ENCODE measurements around the gene CPTP.

The CPTP gene

DNA sequence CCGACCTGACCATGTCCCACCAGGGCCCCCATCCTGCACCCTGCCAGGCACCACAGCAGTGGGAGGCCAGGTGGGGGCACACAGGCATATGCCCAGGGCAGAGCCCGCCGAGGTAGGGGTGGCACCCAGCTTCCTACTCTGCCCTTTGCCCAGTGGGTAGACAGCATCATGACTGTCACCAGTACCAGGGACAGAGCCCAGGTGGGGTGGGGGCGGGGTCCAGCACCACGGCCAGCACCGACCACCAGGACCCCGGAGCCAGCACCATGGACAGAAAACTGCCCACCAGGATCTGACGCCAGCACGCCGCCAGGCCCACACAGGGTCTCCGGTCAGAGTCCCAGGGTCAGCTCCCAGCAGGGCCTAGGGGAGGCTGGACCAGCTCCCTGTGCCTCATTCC lies 10.2 kb downstream of the CPTP start:
- no peaks in the 10 kb centered on the region for H3K9me2 ChIP-seq (replicated peaks; ENCODE audit: low read depth, low read length)
- H3K9me3 ChIP-seq (ENCODE audit: insufficient read depth, low read depth, low read length), result no peaks in the 10 kb centered on the region
- no peak overlapping the region for H3K4me2 ChIP-seq (ENCODE audit: low read depth, low read length, poor library complexity, severe bottlenecking)
- H3K4me1 ChIP-seq (ENCODE audit: insufficient read depth, low read length, poor library complexity, severe bottlenecking), result no peaks in the 10 kb centered on the region
- TF ChIP-seq, protein P1, sequence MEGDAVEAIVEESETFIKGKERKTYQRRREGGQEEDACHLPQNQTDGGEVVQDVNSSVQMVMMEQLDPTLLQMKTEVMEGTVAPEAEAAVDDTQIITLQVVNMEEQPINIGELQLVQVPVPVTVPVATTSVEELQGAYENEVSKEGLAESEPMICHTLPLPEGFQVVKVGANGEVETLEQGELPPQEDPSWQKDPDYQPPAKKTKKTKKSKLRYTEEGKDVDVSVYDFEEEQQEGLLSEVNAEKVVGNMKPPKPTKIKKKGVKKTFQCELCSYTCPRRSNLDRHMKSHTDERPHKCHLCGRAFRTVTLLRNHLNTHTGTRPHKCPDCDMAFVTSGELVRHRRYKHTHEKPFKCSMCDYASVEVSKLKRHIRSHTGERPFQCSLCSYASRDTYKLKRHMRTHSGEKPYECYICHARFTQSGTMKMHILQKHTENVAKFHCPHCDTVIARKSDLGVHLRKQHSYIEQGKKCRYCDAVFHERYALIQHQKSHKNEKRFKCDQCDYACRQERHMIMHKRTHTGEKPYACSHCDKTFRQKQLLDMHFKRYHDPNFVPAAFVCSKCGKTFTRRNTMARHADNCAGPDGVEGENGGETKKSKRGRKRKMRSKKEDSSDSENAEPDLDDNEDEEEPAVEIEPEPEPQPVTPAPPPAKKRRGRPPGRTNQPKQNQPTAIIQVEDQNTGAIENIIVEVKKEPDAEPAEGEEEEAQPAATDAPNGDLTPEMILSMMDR (conservative IDR thresholded peaks at IDR 0.05; ENCODE audit: low read length), result no peak
- TF ChIP-seq EZH2phosphoT487 (IDR thresholded peaks at IDR 0.05; ENCODE audit: borderline replicate concordance), result no peak
- no peaks in the 10 kb centered on the region for H4K20me1 ChIP-seq (ENCODE audit: insufficient read depth, low read length, poor library complexity, severe bottlenecking)
- H3F3A ChIP-seq (ENCODE audit: low read depth), result no peaks in the 10 kb centered on the region
- no peaks in the 10 kb centered on the region for H3K27me3 ChIP-seq (ENCODE audit: insufficient read depth, low read length, poor library complexity, severe bottlenecking)
- no peak overlapping the region for H3K9ac ChIP-seq (ENCODE audit: low read depth, low read length, poor library complexity, severe bottlenecking)
- no peak overlapping the region for H3K4me3 ChIP-seq (ENCODE audit: low read length, poor library complexity, severe bottlenecking)
- no peak overlapping the region for H2AFZ ChIP-seq (ENCODE audit: low read length)
- H3K36me3 ChIP-seq (ENCODE audit: insufficient read depth, low read length), result no peaks in the 10 kb centered on the region
- H3K79me2 ChIP-seq (ENCODE audit: insufficient read depth, low read length), result no peaks in the 10 kb centered on the region

DNA sequence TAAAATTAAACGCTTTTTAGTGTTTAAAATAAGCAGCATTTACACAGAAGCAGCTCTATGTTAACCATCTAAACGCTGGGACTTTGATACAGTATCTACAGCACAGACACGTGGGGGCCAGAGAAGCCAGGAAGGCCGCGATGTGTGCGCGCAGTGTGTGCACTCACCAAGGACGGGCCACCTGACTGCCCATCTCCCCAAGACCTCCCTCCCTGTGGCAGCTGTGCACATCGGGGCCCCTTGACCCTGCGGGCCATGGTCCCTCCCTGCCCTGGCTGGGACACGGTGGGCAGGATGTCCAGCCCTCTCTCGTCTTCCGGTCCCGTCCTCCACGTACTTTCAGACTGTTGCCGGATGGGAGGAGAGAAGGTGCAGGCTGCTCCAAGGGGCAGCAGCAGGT lies 10.7 kb downstream of the CPTP start:
- Histone ChIP-seq H3K4me3 (ENCODE audit: low read length, poor library complexity, severe bottlenecking) (no peak overlapping the region), H3K9ac (ENCODE audit: low read depth, low read length, poor library complexity, severe bottlenecking) (no peak overlapping the region), H3K9me2 (replicated peaks; ENCODE audit: low read depth, low read length) (no peaks in the 10 kb centered on the region), H3K4me1 (ENCODE audit: insufficient read depth, low read length, poor library complexity, severe bottlenecking) (no peaks in the 10 kb centered on the region), H3F3A (ENCODE audit: low read depth) (no peaks in the 10 kb centered on the region), H3K36me3 (ENCODE audit: insufficient read depth, low read length) (no peaks in the 10 kb centered on the region), H3K79me2 (ENCODE audit: insufficient read depth, low read length) (no peaks in the 10 kb centered on the region), H4K20me1 (ENCODE audit: insufficient read depth, low read length, poor library complexity, severe bottlenecking) (no peaks in the 10 kb centered on the region), H3K27me3 (ENCODE audit: insufficient read depth, low read length, poor library complexity, severe bottlenecking) (no peaks in the 10 kb centered on the region), H3K9me3 (ENCODE audit: insufficient read depth, low read depth, low read length) (no peaks in the 10 kb centered on the region), H2AFZ (ENCODE audit: low read length) (no peak overlapping the region), H3K4me2 (ENCODE audit: low read depth, low read length, poor library complexity, severe bottlenecking) (no peak overlapping the region)
- TF ChIP-seq EZH2phosphoT487 (IDR thresholded peaks at IDR 0.05; ENCODE audit: borderline replicate concordance), result no peak

DNA sequence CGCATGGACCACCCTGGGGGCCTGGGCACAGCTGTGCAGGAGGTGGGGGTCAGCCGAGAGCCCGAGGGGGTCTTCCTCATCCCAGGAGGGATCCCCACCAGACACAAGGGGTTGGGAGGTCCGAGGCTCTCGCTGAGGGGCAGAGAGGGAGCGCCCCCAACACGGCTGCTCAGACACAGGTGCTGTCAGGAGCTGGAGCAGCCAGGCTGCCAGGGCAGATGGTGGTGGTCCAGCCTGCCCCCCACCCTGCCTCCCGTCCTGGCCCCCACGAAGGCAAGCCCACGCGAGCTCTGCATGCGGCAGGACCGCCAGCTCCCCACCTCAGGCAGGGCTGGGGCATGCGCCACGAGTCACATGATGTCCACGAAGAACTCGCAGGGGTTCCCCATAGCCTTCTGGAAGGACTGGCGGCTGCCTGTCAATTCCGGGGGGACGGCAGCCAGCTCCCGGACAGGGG lies 11.2 kb downstream of the CPTP start:
- Histone ChIP-seq H3K4me2 (ENCODE audit: low read depth, low read length, poor library complexity, severe bottlenecking) (no peak overlapping the region), H3K36me3 (ENCODE audit: insufficient read depth, low read length) (no peaks in the 10 kb centered on the region; the same call in 1 of the 2 replicates), H3K4me3 (ENCODE audit: low read length, poor library complexity, severe bottlenecking) (no peak overlapping the region), H3K79me2 (ENCODE audit: insufficient read depth, low read length) (no peaks in the 10 kb centered on the region), H3K27me3 (ENCODE audit: insufficient read depth, low read length, poor library complexity, severe bottlenecking) (no peaks in the 10 kb centered on the region), H4K20me1 (ENCODE audit: insufficient read depth, low read length, poor library complexity, severe bottlenecking) (no peaks in the 10 kb centered on the region), H2AFZ (ENCODE audit: low read length) (no peak overlapping the region), H3F3A (ENCODE audit: low read depth) (no peaks in the 10 kb centered on the region), H3K9me3 (ENCODE audit: insufficient read depth, low read depth, low read length) (no peaks in the 10 kb centered on the region), H3K9ac (ENCODE audit: low read depth, low read length, poor library complexity, severe bottlenecking) (no peak overlapping the region), H3K9me2 (replicated peaks; ENCODE audit: low read depth, low read length) (no peaks in the 10 kb centered on the region), H3K4me1 (ENCODE audit: insufficient read depth, low read length, poor library complexity, severe bottlenecking) (no peaks in the 10 kb centered on the region)
- TF ChIP-seq EZH2phosphoT487 (IDR thresholded peaks at IDR 0.05; ENCODE audit: borderline replicate concordance), result no peak
- TF ChIP-seq, protein P1 (conservative IDR thresholded peaks at IDR 0.05; ENCODE audit: low read length), result no peak

DNA sequence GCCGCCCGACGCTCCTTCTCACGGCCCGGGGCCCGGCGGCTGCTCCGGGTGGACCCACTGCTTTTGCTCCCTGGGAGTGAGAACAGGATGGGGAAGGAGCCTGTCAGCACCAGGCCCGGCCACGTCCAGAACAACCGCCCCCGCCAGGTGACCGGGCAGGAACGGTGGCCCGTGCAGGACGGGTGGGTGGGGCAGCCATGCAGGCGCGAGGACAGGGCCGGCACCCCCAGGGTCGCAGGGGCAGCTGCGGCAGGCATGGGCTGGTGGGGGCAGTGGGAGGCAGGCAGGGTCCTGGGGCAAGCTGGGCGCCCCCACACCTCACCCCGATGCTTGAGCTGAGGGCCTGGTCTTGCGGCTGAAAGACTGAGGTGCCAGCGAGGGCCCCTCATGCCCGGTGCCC lies 11.8 kb downstream of the CPTP start:
- H3K79me2 ChIP-seq (ENCODE audit: insufficient read depth, low read length), result no peaks in the 10 kb centered on the region
- H3K4me3 ChIP-seq (ENCODE audit: low read length, poor library complexity, severe bottlenecking), result no peak overlapping the region
- H3K9ac ChIP-seq (ENCODE audit: low read depth, low read length, poor library complexity, severe bottlenecking), result no peak overlapping the region
- H4K20me1 ChIP-seq (ENCODE audit: insufficient read depth, low read length, poor library complexity, severe bottlenecking), result no peaks in the 10 kb centered on the region
- no peaks in the 10 kb centered on the region for H3K9me3 ChIP-seq (ENCODE audit: insufficient read depth, low read depth, low read length)
- no peaks in the 10 kb centered on the region for H3K27me3 ChIP-seq (ENCODE audit: insufficient read depth, low read length, poor library complexity, severe bottlenecking)
- H2AFZ ChIP-seq (ENCODE audit: low read length), result no peak overlapping the region
- H3F3A ChIP-seq (ENCODE audit: low read depth), result no peaks in the 10 kb centered on the region
- no peak for TF ChIP-seq EZH2phosphoT487 (IDR thresholded peaks at IDR 0.05; ENCODE audit: borderline replicate concordance)
- TF ChIP-seq, protein P1 (conservative IDR thresholded peaks at IDR 0.05; ENCODE audit: low read length), result no peak
- no peaks in the 10 kb centered on the region; the same call in 1 of the 2 replicates for H3K36me3 ChIP-seq (ENCODE audit: insufficient read depth, low read length)
- H3K4me1 ChIP-seq (ENCODE audit: insufficient read depth, low read length, poor library complexity, severe bottlenecking), result no peaks in the 10 kb centered on the region
- no peak overlapping the region for H3K4me2 ChIP-seq (ENCODE audit: low read depth, low read length, poor library complexity, severe bottlenecking)
- no peaks in the 10 kb centered on the region for H3K9me2 ChIP-seq (replicated peaks; ENCODE audit: low read depth, low read length)
